Stimulated activated CD8-positive, alpha-beta memory T cell treated with anti-CD3 and anti-CD28 coated beads, Interleukin-15, amount 100 ng/mL, for 4 hours (primary cell): ENCODE measurements around the gene GGACT.
A peak's percentile ranks its signal among the peaks of the same experiment; 100 is the strongest.
"Not testable (repeated sequence)": the region's sequence is repeated elsewhere in the genome, so short reads cannot be mapped to it uniquely, and the experiment has no call there.

Source experiments
- DNase-seq, 2 donors: peaks; one replicate each; pipeline ENCODE4 v3.0.0-alpha.2; 2020; ENCODE audit warnings: low read depth in 2 of 2

The GGACT gene

GRCh38 chr13:100588331-100589177 lies at the start of gene GGACT:
Gene GGACT, minus strand, starts transcription at chr13:100588789. Its CDS starts 56,198 bp downstream, at chr13:100532591.
- peak; percentile 58 to 75 for DNase-seq

DNA sequence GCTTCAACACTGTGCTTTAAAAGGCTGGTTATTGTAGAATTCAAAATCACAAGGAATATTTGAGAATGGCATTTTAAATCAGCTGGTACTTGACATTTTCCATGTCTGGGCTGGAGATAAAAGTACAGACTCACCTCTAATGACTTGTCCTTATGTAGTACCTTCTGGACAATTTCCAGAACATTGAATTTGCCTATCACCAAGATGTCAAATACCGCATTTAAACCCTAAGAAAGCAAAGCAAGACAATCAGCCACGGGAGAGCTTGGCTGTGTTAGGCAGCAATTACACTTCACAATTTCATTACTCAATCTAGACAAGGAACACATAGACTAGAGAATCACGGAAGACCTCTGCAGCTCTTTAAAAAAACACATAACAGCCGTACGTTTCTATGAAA lies 49.2 kb upstream of the GGACT start:
- DNase-seq, result no peak

GRCh38 chr13:100637380-100637779 lies 48.8 kb upstream of the GGACT start:
- DNase-seq, result no peak

DNA sequence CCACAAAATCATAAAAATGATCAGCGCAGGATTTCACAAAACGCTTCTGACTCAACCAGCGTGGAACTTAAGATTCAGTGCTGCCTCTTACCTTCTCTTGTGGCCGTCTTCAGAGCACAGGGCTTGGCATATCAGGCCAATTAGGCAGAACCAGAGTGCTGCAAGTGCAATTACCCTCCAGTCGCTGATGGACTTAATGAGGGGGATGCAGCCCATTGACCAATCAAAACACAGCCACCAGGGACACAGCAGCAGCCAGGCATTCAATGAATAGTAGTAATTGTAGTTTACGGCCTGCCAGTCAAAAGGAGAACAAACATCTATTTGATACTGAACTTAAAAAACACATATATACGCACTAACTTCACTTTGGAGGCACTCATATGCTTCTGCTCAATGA lies 47.9 kb upstream of the GGACT start:
- DNase-seq, result no peak

GRCh38 chr13:100636004-100636403 lies 47.4 kb upstream of the GGACT start:
- DNase-seq, result no peak

DNA sequence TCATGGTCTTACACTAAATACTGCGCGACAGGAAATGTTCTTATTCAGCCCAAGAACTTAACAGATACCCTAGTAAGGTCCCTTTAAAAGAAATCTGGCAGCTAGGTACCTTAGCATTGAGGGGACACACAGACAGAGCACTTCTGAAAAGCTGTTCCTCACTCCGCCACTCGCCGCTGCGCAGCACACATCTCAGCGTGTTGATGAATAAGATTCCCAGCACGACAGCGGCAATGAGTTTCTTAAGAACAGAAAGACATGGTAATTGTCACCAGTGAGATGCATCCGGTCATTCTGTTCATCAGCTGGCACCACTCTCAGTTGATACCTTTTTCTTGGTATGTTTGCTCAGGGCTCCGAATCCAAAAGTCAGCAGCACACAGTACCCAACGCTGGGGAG lies 46.1 kb upstream of the GGACT start:
- DNase-seq, result no peak

- no peak for DNase-seq
Observed at GRCh38 chr13:100633461-100633860, 44.9 kb upstream of the GGACT start.

DNA sequence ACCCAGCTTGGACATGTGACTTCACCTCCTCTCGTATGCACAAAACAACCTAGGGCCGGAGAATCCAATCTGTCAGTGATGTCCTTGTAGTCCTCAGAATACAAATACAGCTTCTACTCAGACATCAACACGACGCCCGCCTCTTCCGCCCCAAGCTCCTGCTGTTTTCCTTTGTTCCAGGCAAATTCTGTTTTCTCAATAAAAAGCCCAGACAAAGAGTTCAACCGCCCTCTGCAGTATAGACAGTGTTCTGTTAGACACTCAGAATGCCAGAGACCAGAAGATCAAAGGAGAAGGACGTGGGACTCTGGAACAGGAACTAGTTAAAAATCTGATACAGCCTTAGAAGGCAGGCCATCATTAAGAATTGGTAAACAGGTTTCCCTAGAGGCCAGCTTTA lies 42.0 kb upstream of the GGACT start:
- DNase-seq, result no peak

DNA sequence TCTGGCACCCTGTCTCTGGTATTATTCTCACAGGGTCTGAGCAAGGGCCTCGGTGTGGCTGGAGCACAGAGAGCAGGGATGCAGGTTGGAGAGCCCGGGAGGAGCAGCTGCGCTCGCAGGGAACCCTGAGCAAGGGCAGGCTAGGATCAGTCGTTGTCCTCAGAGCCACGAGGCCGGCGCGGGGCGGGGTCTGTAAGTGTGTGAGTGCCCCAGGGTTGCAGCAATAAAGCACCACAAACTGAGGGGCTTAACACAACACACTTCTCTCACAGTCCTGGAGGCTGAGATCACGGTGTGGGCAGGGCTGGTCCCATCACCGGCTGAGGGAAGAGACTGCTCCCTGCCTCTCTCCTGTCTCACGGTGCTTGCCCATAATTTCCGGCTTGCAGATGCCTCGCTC lies 38.5 kb upstream of the GGACT start:
- DNase-seq, result no peak

- no peak for DNase-seq
Observed at GRCh38 chr13:100625447-100625846, 36.9 kb upstream of the GGACT start.

GRCh38 chr13:100620792-100621191 lies 32.2 kb upstream of the GGACT start:
- no peak for DNase-seq

- DNase-seq, result no peak
Observed at GRCh38 chr13:100619940-100620339, 31.4 kb upstream of the GGACT start.

DNA sequence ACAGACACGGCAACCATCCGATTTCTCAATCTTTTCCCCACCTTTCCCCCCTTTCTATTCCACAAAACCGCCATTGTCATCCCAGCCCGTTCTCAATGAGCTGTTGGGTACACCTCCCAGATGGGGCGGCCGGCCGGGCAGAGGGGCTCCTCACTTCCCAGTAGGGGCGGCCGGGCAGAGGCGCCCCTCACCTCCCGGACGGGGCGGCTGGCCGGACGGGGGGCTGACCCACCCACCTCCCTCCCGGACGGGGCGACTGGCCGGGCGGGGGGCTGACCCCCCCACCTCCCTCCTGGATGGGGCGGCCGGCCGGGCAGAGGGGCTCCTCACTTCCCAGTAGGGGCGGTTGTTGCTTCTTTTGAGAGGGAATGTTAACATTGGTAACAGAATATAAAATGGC lies 30.3 kb upstream of the GGACT start:
- not testable (repeated sequence) for DNase-seq

GRCh38 chr13:100613031-100613430 lies 24.4 kb upstream of the GGACT start:
- no peak for DNase-seq

GRCh38 chr13:100611678-100612492 lies 23.3 kb upstream of the GGACT start:
- no peak for DNase-seq

GRCh38 chr13:100610391-100611347 lies 22.1 kb upstream of the GGACT start:
- DNase-seq, result no peak

GRCh38 chr13:100608906-100609305 lies 20.3 kb upstream of the GGACT start:
- no peak for DNase-seq

DNA sequence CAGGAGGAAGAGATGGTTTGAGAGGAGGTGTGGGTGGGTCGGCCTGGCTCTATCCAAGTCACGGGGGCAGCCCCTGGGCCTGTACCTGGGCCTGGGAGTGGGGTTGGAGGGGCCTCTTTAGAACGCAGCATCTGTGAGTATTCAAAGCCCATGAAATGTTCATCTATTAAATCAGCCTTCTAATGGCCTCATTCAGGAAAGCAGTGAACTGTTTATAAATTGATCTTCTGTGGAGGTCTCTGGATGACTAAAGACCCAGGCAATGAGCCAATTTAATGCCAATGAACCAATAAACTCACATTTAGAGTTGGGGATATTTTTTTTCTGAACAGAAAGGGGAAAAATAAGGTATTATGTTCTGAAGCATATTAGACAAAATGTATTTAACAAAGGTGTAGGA lies 19.9 kb upstream of the GGACT start:
- no peak for DNase-seq

DNA sequence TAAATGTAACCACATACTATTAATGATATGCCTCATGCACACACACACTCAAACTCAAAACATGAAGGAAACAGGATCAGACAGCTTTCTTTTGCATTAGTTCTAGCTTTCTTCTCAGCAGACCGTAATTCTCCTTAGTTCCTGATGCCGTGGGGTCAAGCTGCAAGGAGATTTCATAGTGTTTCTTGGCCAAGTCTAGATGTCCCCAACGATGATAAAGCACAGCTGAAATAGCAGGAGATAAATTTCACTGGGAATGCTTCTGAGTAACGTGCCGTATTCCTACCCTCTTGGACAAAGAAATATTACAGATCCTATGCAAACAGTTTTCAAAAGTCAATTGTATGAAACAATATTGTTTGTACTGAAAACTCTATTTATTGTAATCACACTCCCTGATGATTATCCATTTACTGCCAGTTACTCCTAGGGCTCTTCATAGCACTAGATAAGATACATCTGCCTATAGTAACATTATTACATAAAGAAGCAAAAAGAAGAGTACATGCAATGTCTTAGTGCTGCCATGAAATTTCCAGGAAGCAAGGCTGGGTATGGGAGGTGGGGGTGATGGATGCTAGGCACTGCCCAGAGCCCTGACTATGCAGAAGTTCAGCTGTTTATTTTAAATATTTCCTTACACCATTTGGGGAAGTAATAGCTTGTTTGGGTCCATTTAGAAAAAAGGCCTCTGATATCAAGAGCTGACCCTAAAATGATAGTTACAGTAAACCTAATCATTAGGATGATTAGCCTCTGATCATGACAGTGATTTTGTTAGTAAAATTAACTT lies 16.5 kb upstream of the GGACT start:
- DNase-seq, result no peak

DNA sequence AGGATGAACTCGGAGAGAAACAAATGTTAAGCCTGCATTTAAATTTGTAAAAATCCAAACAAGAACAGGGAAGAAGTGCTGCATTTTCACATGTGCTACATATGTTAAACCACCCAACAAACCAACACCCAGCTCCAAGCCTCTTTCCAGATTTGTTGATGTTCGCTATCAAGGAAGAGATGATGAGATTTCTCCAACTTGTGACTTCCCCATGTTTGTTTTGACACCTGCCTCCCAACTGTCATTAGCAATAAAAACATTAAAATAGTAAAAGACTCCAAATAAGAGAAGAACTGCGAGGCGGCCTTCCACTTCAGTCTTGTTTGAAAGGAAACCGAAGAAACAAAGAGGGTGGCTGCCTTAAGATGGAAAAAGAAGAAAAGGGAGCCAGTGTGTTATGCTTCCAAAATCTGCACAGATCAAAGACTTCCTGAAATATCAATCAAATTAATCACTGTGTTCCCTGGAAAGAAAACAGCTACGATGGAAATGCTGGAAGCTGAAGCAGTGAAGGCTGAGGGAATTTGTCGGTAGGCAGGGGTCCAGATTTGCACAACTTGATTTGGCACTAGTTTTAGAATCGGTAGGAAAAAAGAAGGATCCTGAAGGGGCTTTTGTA lies 14.0 kb upstream of the GGACT start:
- DNase-seq, result no peak

DNA sequence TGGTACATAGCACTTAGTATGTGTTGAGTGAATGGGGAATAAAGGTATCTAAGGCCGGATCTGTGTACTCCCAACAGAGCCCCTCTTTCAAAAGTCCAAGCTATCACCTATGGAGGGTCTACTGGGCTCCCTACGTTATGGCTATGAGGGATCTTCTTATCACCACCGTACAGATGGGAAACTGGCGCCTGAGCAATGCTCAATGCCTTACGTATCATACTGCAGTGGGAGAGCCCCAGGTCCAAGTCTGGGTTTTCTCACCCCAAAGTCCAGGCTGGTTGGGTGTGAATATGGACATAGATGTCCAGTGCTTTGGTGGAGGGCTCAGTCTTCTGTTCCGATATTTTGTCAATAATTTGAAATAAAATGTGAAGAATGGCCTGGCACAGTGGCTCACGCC lies 13.1 kb upstream of the GGACT start:
- DNase-seq, result no peak
